ENCODE measurements around the gene CFAP65.

CFAP65 gene

GRCh38 chr2:219026946-219027345 is 14.4 kb downstream of the CFAP65 start:
- TF ChIP-seq CTCF (IDR thresholded peaks at IDR 0.05; ENCODE audit: low read depth, low read length) = no peak
- H3K4me3 ChIP-seq (ENCODE audit: low read depth, low read length) = no peak overlapping the region

- no peak for TF ChIP-seq CTCF (IDR thresholded peaks at IDR 0.05; ENCODE audit: low read depth, low read length)
- H3K4me3 ChIP-seq (ENCODE audit: low read depth, low read length) = no peak overlapping the region
Measured at GRCh38 chr2:219025637-219026585, 15.4 kb downstream of the CFAP65 start.

GRCh38 chr2:219024059-219024458 is 17.3 kb downstream of the CFAP65 start:
- no peak overlapping the region for H3K4me3 ChIP-seq (ENCODE audit: low read depth, low read length)
- no peak for TF ChIP-seq CTCF (IDR thresholded peaks at IDR 0.05; ENCODE audit: low read depth, low read length)

- no peak for TF ChIP-seq CTCF (IDR thresholded peaks at IDR 0.05; ENCODE audit: low read depth, low read length)
- H3K4me3 ChIP-seq (ENCODE audit: low read depth, low read length) = no peak overlapping the region
Measured at GRCh38 chr2:219023045-219023605, 18.2 kb downstream of the CFAP65 start.

GRCh38 chr2:219022616-219023015 is 18.7 kb downstream of the CFAP65 start:
- no peak overlapping the region for H3K4me3 ChIP-seq (ENCODE audit: low read depth, low read length)
- no peak for TF ChIP-seq CTCF (IDR thresholded peaks at IDR 0.05; ENCODE audit: low read depth, low read length)

- no peak overlapping the region for H3K4me3 ChIP-seq (ENCODE audit: low read depth, low read length)
- TF ChIP-seq CTCF (IDR thresholded peaks at IDR 0.05; ENCODE audit: low read depth, low read length) = no peak
Measured at GRCh38 chr2:219022041-219022440, 19.3 kb downstream of the CFAP65 start.

- TF ChIP-seq CTCF (IDR thresholded peaks at IDR 0.05; ENCODE audit: low read depth, low read length) = no peak
- no peak overlapping the region for H3K4me3 ChIP-seq (ENCODE audit: low read depth, low read length)
Measured at GRCh38 chr2:219021591-219021990, 19.7 kb downstream of the CFAP65 start.

Measured in WI38 (cell line).